GM10248 (cell line): ENCODE data around the gene DLD.

Experiments
- CTCF ChIA-PET: fragments of 300-600 bp; sonication (Branson Sonifier 250); formaldehyde crosslinking; extraction: SDS; loops from one replicate; lab custom pipeline; 2021; ENCODE audit warnings: antibody characterized with exemption; lab: Yijun Ruan, JAX
- POLR2A ChIA-PET: fragments of 350-650 bp; sonication (Branson Sonifier 250); formaldehyde crosslinking; extraction: SDS; loops from one replicate; lab custom pipeline; 2020; ENCODE audit warnings: antibody characterized with exemption; lab: Yijun Ruan, JAX
- DNase-seq: peaks from one replicate; pipeline ENCODE4 v3.0.0; 2012; ENCODE audit errors: extremely low spot score
- CTCF ChIP-seq: IDR thresholded peaks from 2 replicates; pipeline ENCODE4 v1.5.1; 2012; ENCODE audit warnings: mild to moderate bottlenecking, low read depth; ENCODE audit errors: extremely low read depth, missing control alignments, control extremely low read depth

DLD gene

DNA sequence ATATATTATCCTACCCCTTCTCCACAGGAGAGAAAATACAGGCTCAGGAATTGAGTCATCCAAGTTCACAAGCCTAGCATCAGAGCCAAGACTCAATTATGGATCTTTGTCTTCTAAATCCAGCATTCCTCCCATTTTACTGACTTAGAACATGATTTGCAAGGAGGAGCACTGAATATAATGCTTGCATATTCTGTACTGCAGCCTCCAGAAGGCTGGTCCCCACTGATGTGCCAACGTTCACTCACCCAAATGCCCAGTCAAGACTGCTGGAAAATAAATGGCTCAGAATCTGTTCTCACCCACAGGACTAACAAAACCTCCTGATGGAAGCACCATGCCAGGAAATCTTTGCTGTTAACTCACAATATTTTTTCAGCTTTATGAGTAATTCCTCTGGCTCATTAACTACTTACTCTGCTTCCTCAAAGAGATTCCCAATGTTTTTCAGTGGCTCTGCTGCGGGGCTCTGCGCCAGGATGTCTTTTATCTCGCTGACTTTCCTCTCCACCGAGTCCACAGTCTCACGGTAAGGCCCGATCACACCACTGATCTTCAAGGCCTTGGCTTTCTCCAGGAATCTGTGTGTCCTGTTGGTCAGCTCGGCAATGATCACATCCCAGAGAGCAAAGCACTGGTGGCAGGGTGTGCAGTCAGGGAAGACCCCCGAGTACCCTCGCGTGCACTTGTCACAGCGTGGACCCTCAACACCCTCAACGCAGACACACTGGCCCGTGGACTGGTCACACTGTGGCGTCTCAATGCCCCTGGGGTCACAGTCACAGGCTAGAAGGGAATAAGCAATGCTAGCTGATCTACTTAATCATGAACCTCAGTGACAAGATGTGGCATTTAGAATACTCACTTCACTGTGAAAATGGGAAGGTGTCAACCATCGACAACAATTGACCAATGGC lies 48.8 kb downstream of the DLD start:
- ChIA-PET CTCF (no interaction called here), POLR2A (no interaction called here)
- TF ChIP-seq CTCF: no peak
- no peak for DNase-seq

- no peak for DNase-seq
- CTCF ChIA-PET: no interaction called here
- no peak for TF ChIP-seq CTCF
- POLR2A ChIA-PET: interaction anchor here (0.6 kb wide), 1 partner anchor 42 kb away, joined by 4 read pairs; no protein-coding TSS in a partner anchor
Observed at GRCh38 chr7:107940951-107941350, 50.0 kb downstream of the DLD start.

DNA sequence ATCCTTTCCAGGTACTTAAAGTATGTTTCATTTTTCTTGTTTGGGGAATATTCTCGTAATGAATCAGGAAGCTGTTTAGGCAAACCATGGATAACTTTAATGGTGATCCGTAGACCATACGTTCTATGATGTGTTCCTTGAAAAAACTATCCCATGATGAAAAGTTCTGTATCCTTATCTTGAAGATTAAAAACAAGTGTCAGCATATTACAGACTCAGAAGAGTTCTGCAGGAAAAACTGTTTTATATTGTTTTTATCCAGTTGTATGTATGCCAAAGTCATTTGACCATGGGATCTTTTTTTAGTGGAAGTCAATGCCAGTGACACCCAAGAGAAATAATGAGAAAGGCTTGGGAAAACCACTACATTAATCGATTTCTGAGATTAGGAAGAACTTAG lies 52.0 kb downstream of the DLD start:
- POLR2A ChIA-PET: no interaction called here
- TF ChIP-seq CTCF: no peak
- CTCF ChIA-PET: no interaction called here
- no peak for DNase-seq

DNA sequence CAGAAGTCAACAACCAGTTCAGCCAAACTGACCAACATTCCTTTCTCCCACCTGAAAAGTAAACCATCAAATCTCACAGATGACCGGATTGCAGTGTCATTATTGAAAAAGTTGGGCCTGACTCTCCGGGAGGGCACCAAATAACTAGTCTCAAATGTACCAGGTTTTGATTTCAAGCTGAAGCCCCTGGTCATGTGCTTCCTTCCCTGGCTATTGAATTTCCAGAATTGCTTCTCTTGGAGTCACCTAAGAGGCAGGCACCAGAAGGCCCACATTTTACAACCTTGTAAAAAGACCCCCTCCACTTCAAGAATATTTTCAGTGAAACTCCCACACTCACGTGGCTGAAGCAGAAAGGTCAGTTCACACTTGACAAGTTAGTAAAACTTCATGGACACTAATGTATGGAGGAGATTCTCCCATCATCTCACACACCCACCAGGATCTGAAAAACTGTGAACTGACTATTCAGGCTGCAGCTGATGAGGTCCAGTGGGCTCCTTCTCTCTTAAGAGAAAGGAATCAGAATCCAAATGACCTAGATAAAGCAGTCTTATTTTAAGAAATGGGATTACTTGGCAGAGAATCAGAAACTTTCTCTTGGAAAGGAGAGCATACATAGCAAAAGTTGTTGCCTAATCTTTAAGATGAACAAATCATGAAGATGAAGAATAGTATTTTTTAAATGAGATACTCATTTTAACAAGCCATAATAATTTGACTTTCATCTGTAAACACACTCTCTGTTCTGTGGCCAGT lies 53.6 kb downstream of the DLD start:
- no peak for DNase-seq
- CTCF ChIA-PET: interaction anchor here (1.3 to 1.7 kb wide), 2 partner anchors 14 to 201 kb away, joined by 3 to 5 read pairs; no protein-coding TSS in a partner anchor
- no peak for TF ChIP-seq CTCF
- POLR2A ChIA-PET: interaction anchor here (0.6 kb wide), 1 partner anchor 112 kb away, joined by 6 read pairs; no protein-coding TSS in a partner anchor

- no peak for TF ChIP-seq CTCF
- CTCF ChIA-PET: interaction anchor here (1.3 to 1.7 kb wide), 2 partner anchors 15 to 201 kb away, joined by 3 to 5 read pairs; no protein-coding TSS in a partner anchor
- no peak for DNase-seq
- POLR2A ChIA-PET: no interaction called here
Observed at GRCh38 chr7:107945332-107945731, 54.3 kb downstream of the DLD start.

GRCh38 chr7:107946451-107946850 lies 55.5 kb downstream of the DLD start:
- ChIA-PET CTCF (interaction anchor here (1.2 kb wide), 2 partner anchors 12 kb away, joined by 3 read pairs; no protein-coding TSS in a partner anchor), POLR2A (no interaction called here)
- DNase-seq: no peak

More at GRCh38 chr7:107946451-107946850, 55.5 kb downstream of the DLD start:
- TF ChIP-seq CTCF: no peak
